Measurements from ENCODE around the gene FAN1. TPM values are rescaled to one million over a fixed set of nuclear protein-coding genes. Genes with fewer than 3 reads are reported as not detected.
"Not testable (repeated sequence)": the region's sequence is repeated elsewhere in the genome, so short reads cannot be mapped to it uniquely, and the experiment has no call there.

FAN1 gene
- total RNA-seq: 22.7 and 27.5 TPM in 2 replicates
- 10.8 TPM for polyA plus RNA-seq (2012)

GRCh38 chr15:30903497-30904187 lies at the start of gene FAN1:
TSS of gene FAN1 (plus strand) at chr15:30903915. CDS start at chr15:30904664, 749 bp downstream.
- DNase-seq (ENCODE audit: low read depth): peak; percentile 93

GRCh38 chr15:30859091-30859874 lies 44.4 kb upstream of the FAN1 start:
- DNase-seq (ENCODE audit: low read depth): peak; percentile 25

- no peak for DNase-seq (ENCODE audit: low read depth)
Observed at GRCh38 chr15:30865257-30865656, 38.5 kb upstream of the FAN1 start.

- DNase-seq (ENCODE audit: low read depth): no peak
Observed at GRCh38 chr15:30870681-30871080, 33.0 kb upstream of the FAN1 start.

GRCh38 chr15:30872341-30872748 lies 31.4 kb upstream of the FAN1 start:
- DNase-seq (ENCODE audit: low read depth): peak; percentile 40

- DNase-seq (ENCODE audit: low read depth): no peak
Observed at GRCh38 chr15:30877070-30877469, 26.6 kb upstream of the FAN1 start.

- no peak for DNase-seq (ENCODE audit: low read depth)
Observed at GRCh38 chr15:30878515-30878914, 25.2 kb upstream of the FAN1 start.

GRCh38 chr15:30882849-30883433 lies 20.8 kb upstream of the FAN1 start:
- no peak for DNase-seq (ENCODE audit: low read depth)

- not testable (repeated sequence) for DNase-seq (ENCODE audit: low read depth)
Observed at GRCh38 chr15:30883666-30884065, 20.0 kb upstream of the FAN1 start.

GRCh38 chr15:30885814-30886213 lies 17.9 kb upstream of the FAN1 start:
- DNase-seq (ENCODE audit: low read depth): peak; percentile 59

GRCh38 chr15:30889196-30889595 lies 14.5 kb upstream of the FAN1 start:
- DNase-seq (ENCODE audit: low read depth): no peak

GRCh38 chr15:30895461-30896210 lies 8.1 kb upstream of the FAN1 start:
- DNase-seq (ENCODE audit: low read depth): no peak

- no peak for DNase-seq (ENCODE audit: low read depth)
Observed at GRCh38 chr15:30896211-30896606, 7.5 kb upstream of the FAN1 start.

GRCh38 chr15:30901889-30902288 lies 1.8 kb upstream of the FAN1 start:
- DNase-seq (ENCODE audit: low read depth): no peak

GRCh38 chr15:30904812-30905211 lies 1.1 kb downstream of the FAN1 start:
- DNase-seq (ENCODE audit: low read depth): no peak

- no peak for DNase-seq (ENCODE audit: low read depth)
Observed at GRCh38 chr15:30905821-30906220, 2.1 kb downstream of the FAN1 start.

GRCh38 chr15:30906366-30906765 lies 2.7 kb downstream of the FAN1 start:
- DNase-seq (ENCODE audit: low read depth): no peak

- no peak for DNase-seq (ENCODE audit: low read depth)
Observed at GRCh38 chr15:30913761-30914160, 10.0 kb downstream of the FAN1 start.

- DNase-seq (ENCODE audit: low read depth): no peak
Observed at GRCh38 chr15:30917013-30917412, 13.3 kb downstream of the FAN1 start.

- no peak for DNase-seq (ENCODE audit: low read depth)
Observed at GRCh38 chr15:30917675-30918074, 14.0 kb downstream of the FAN1 start.

- no peak for DNase-seq (ENCODE audit: low read depth)
Observed at GRCh38 chr15:30918366-30918765, 14.7 kb downstream of the FAN1 start.

All from myocyte (in vitro differentiated cells).